Smooth muscle cell (in vitro differentiated cells): ENCODE data around the gene RAB34. TPM values are rescaled to one million over a fixed set of nuclear protein-coding genes. Genes with fewer than 3 reads are reported as not detected.

Experiments
- DNase-seq: peaks from one replicate; lab custom pipeline; 2025; ENCODE audit not compliant: unreplicated experiment; lab: John Stamatoyannopoulos, UW
- H2AFZ ChIP-seq: fragments of 200-600 bp; sonication (generic); 2 replicates; pipeline ENCODE4 v1.6.0; 2016; ENCODE audit warnings: antibody characterized with exemption, low read depth, mild to moderate bottlenecking
- H3F3A ChIP-seq: fragments of 200-600 bp; sonication (generic); 2 replicates; pipeline ENCODE4 v1.6.0; 2017; ENCODE audit warnings: antibody characterized with exemption, low read depth
- H3K27ac ChIP-seq: fragments of 200-600 bp; sonication (generic); 2 replicates; pipeline ENCODE4 v1.5.1; 2016; ENCODE audit warnings: low read depth, mild to moderate bottlenecking
- H3K27me3 ChIP-seq: fragments of 200-600 bp; sonication (generic); 2 replicates; pipeline ENCODE4 v1.6.1; 2016; ENCODE audit warnings: low read depth, mild to moderate bottlenecking
- H3K36me3 ChIP-seq: fragments of 200-600 bp; sonication (generic); 2 replicates; pipeline ENCODE4 v1.5.1; 2016; ENCODE audit warnings: low read depth
- H3K4me1 ChIP-seq: fragments of 200-600 bp; sonication (generic); 2 replicates; pipeline ENCODE4 v1.5.1; 2016; ENCODE audit warnings: low read depth
- H3K4me2 ChIP-seq: fragments of 200-600 bp; sonication (generic); 2 replicates; pipeline ENCODE4 v1.6.0; 2016; ENCODE audit warnings: mild to moderate bottlenecking
- H3K4me3 ChIP-seq: fragments of 200-600 bp; sonication (generic); 2 replicates; pipeline ENCODE4 v1.5.1; 2016; ENCODE audit warnings: mild to moderate bottlenecking
- H3K79me2 ChIP-seq: fragments of 200-600 bp; sonication (generic); 2 replicates; pipeline ENCODE4 v1.6.0; 2016; ENCODE audit warnings: low read depth, mild to moderate bottlenecking
- H3K9ac ChIP-seq: fragments of 200-600 bp; sonication (generic); 2 replicates; pipeline ENCODE4 v1.6.0; 2016; ENCODE audit warnings: low read depth
- H3K9me3 ChIP-seq: fragments of 200-600 bp; sonication (generic); replicated peaks from 2 replicates; pipeline ENCODE4 v1.5.1; 2016; ENCODE audit warnings: low read depth
- H4K20me1 ChIP-seq: fragments of 200-600 bp; sonication (generic); 2 replicates; pipeline ENCODE4 v1.6.0; 2016; ENCODE audit warnings: low read depth
- WGBS: methylation state at CpG from one replicate; pipeline ENCODE4 v1.1.7; 2016; ENCODE audit warnings: low lambda C conversion rate; 5-methylcytosine and 5-hydroxymethylcytosine counted together
- polyA plus RNA-seq: library from polyadenylated mRNA; unstranded; fragments of >200 nt; fragmentation: Nextera tagmentation; extraction: Ambion mirVana; gene quantifications from 2 replicates; pipeline ENCODE4 v1.2.1, GENCODE V29; 2016
- total RNA-seq: library from RNA; depleted of rRNA; stranded (reverse); fragments of >200 nt; gene quantifications from 2 replicates; pipeline ENCODE4 v1.2.3, GENCODE V29; 2014
- TF ChIP-seq, protein P1 (sequence below): fragments of 200-600 bp; sonication (generic); IDR thresholded peaks from 2 replicates; pipeline ENCODE4 v1.5.1; 2017; ENCODE audit warnings: borderline replicate concordance, mild to moderate bottlenecking, antibody characterized with exemption; ENCODE audit not compliant: insufficient read depth, poor library complexity, severe bottlenecking

RAB34 gene
- total and polyA plus RNA-seq, 2 experiments from 2014 or later = 208 to 289 TPM

DNA sequence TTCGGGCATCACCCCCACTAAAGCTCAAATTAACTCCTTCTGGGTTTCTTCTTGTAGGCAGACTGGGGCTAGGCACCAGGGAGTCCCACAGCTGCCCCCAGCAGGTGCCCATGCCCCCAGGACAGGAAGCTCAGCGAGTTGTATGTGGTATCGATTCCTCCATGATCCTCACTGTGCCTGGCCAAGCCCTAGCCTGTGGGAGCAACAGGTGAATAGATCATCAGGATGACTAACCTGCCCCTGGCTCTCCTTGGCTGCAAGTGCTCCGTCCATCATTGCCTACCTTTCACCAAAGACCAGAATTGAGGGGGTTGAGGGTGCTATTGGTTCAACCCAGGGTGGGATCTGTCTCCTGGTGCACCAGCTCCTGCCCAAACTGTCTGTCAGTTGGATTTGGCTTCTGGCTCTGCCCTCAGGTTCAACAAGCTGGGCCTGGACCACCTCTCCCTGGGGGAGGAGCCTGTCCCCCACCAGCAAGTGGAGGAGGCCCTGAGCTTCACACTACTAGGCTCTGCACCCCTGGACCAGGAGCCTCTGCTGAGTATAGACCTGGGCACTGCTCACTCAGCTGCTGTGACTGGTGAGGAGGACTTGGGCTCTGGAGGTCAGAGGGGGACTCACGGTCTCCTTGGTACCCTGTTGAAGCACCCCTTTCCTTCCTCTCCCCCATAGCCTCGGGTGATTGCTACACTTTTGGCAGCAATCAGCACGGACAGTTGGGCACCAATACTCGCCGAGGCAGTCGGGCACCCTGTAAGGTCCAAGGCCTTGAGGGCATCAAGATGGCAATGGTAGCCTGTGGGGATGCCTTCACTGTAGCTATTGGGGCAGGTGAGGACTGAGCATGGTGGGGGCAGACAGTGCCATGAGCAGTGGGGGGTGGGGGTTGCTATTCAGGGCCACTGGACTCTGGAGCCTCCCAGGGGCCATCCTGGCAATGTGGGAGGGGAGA, 23.0 kb upstream of the RAB34 start:
- Histone ChIP-seq H3K36me3 (no peaks in the 10 kb centered on the region), H3K27me3 (no peaks in the 10 kb centered on the region), H3F3A (peaks cover 11% of the 10 kb centered on the region), H3K9ac (no peak overlapping the region), H3K9me3 (no peaks in the 10 kb centered on the region), H3K79me2 (peaks cover 18% of the 10 kb centered on the region), H3K27ac (no peak overlapping the region), H3K4me2 (no peak overlapping the region), H3K4me1 (peaks cover 7% of the 10 kb centered on the region), H2AFZ (no peak overlapping the region), H4K20me1 (peaks cover 14% of the 10 kb centered on the region), H3K4me3 (no peak overlapping the region)
- no peak for DNase-seq
- TF ChIP-seq, protein P1, sequence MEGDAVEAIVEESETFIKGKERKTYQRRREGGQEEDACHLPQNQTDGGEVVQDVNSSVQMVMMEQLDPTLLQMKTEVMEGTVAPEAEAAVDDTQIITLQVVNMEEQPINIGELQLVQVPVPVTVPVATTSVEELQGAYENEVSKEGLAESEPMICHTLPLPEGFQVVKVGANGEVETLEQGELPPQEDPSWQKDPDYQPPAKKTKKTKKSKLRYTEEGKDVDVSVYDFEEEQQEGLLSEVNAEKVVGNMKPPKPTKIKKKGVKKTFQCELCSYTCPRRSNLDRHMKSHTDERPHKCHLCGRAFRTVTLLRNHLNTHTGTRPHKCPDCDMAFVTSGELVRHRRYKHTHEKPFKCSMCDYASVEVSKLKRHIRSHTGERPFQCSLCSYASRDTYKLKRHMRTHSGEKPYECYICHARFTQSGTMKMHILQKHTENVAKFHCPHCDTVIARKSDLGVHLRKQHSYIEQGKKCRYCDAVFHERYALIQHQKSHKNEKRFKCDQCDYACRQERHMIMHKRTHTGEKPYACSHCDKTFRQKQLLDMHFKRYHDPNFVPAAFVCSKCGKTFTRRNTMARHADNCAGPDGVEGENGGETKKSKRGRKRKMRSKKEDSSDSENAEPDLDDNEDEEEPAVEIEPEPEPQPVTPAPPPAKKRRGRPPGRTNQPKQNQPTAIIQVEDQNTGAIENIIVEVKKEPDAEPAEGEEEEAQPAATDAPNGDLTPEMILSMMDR = no peak
- WGBS = 95% methylated on average over 10 of the region's 10 CpGs

GRCh38 chr17:28738680-28739384, 21.2 kb upstream of the RAB34 start:
- Histone ChIP-seq H3K4me3 (no peak overlapping the region), H2AFZ (no peak overlapping the region), H3K27ac (no peak overlapping the region), H3K36me3 (no peaks in the 10 kb centered on the region), H3K27me3 (no peaks in the 10 kb centered on the region), H3F3A (no peaks in the 10 kb centered on the region), H3K9me3 (no peaks in the 10 kb centered on the region), H3K4me2 (no peak overlapping the region), H3K9ac (no peak overlapping the region), H4K20me1 (no peaks in the 10 kb centered on the region), H3K79me2 (no peaks in the 10 kb centered on the region), H3K4me1 (peaks cover 4% of the 10 kb centered on the region)
- no peak for DNase-seq
- 92% methylated on average over 10 of the region's 10 CpGs for WGBS
- TF ChIP-seq, protein P1 = no peak

DNA sequence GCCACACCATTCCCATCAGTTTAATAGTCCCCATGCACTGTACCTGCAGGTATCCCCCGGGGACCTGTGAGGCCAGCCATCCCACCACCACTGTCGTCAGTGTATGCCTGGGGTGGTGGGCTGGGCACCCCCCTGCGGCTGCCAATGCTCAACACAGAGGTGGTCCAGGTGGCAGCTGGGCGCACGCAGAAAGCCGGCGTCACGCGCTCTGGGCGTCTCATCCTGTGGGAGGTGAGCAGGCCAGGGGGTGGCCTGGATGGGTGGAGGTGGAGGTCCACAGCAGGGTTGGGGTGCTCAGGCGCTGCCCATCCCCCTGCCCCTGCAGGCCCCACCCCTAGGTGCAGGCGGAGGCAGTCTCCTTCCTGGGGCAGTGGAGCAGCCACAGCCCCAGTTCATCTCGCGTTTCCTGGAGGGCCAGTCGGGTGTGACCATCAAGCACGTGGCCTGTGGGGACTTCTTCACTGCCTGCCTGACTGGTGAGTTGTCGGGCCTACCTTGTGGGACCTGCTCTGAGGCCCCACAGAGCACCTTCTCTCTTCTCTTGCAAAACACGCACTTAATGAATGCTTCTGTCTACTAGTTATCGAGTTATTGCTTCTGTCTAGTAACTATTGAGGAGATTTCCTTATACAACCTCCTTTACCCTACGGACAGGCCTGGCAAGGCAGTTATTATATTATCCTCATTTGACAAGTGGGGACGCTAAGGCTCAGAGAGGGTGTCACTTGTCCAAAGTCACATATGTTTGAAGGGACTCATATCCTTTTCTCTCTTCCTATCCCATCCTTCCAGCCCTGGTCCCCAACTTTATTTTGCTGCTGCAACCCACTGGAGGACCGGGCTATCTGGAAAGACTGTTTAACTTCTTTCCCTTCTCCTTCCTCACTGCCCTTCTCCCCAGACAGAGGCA, 20.4 kb upstream of the RAB34 start:
- Histone ChIP-seq H4K20me1 (no peaks in the 10 kb centered on the region), H3K27ac (no peak overlapping the region), H3K36me3 (no peaks in the 10 kb centered on the region), H2AFZ (no peak overlapping the region), H3K27me3 (no peaks in the 10 kb centered on the region), H3K4me3 (no peak overlapping the region), H3F3A (no peaks in the 10 kb centered on the region), H3K9ac (no peak overlapping the region), H3K9me3 (no peaks in the 10 kb centered on the region), H3K4me2 (no peak overlapping the region), H3K79me2 (no peaks in the 10 kb centered on the region), H3K4me1 (peaks cover 4% of the 10 kb centered on the region)
- no peak for DNase-seq
- TF ChIP-seq, protein P1 = no peak
- 89% methylated on average over 22 of the region's 22 CpGs for WGBS
